H9 (cell line): ENCODE measurements around the gene HTD2. TPM values are rescaled to one million over a fixed set of nuclear protein-coding genes. Genes with fewer than 3 reads are reported as not detected.

Experiments
- DNase-seq: peaks from one replicate; pipeline ENCODE4 v3.0.0-alpha.2; 2017
- H2AFZ ChIP-seq: one replicate; pipeline ENCODE4 v1.6.1; 2013; ENCODE audit warnings: mild to moderate bottlenecking, low read length, control low read depth, moderate library complexity
- H2AK5ac ChIP-seq: 2 replicates; pipeline ENCODE4 v1.6.1; 2013; ENCODE audit warnings: low read length, control low read depth, mixed read lengths; ENCODE audit not compliant: insufficient read length
- H2BK120ac ChIP-seq: one replicate; pipeline ENCODE4 v1.6.1; 2013; ENCODE audit warnings: low read depth, mild to moderate bottlenecking, low read length, control low read depth, inconsistent platforms; ENCODE audit not compliant: poor library complexity, severe bottlenecking
- H2BK12ac ChIP-seq: 2 replicates; pipeline ENCODE4 v1.6.1; 2013; ENCODE audit warnings: low read length, control low read depth, mixed read lengths, low read depth; ENCODE audit not compliant: insufficient read length
- H2BK15ac ChIP-seq: 2 replicates; pipeline ENCODE4 v1.6.1; 2013; ENCODE audit warnings: low read depth, low read length, control low read depth
- H2BK20ac ChIP-seq: one replicate; pipeline ENCODE4 v1.6.1; 2013; ENCODE audit warnings: low read depth, mild to moderate bottlenecking, low read length, control low read depth, inconsistent platforms; ENCODE audit not compliant: poor library complexity, severe bottlenecking
- H2BK5ac ChIP-seq: 2 replicates; pipeline ENCODE4 v1.6.1; 2013; ENCODE audit warnings: low read length, control low read depth, mixed read lengths; ENCODE audit not compliant: insufficient read length
- H3K14ac ChIP-seq: 2 replicates; pipeline ENCODE4 v1.6.1; 2013; ENCODE audit warnings: low read length, control low read depth; ENCODE audit not compliant: insufficient read depth
- H3K18ac ChIP-seq: 2 replicates; pipeline ENCODE4 v1.6.1; 2013; ENCODE audit warnings: low read depth, mild to moderate bottlenecking, mixed read lengths, low read length, control low read depth; ENCODE audit not compliant: insufficient read length
- H3K23ac ChIP-seq: 2 replicates; pipeline ENCODE4 v1.6.1; 2013; ENCODE audit warnings: low read length, control low read depth, mixed read lengths, low read depth; ENCODE audit not compliant: insufficient read length
- H3K23me2 ChIP-seq: 2 replicates; pipeline ENCODE4 v1.6.1; 2013; ENCODE audit warnings: low read depth, mild to moderate bottlenecking, mixed read lengths, low read length, control low read depth; ENCODE audit not compliant: insufficient read length, poor library complexity, severe bottlenecking
- H3K27ac ChIP-seq: 2 replicates; pipeline ENCODE4 v1.5.1; 2013; ENCODE audit warnings: low read length, control low read depth, mixed read lengths, low read depth; ENCODE audit not compliant: insufficient read length
- H3K27me3 ChIP-seq: 2 replicates; pipeline ENCODE4 v1.6.1; 2013; ENCODE audit warnings: low read length, control low read depth, inconsistent platforms; ENCODE audit not compliant: insufficient read depth
- H3K4ac ChIP-seq: 2 replicates; pipeline ENCODE4 v1.6.1; 2013; ENCODE audit warnings: low read depth, mild to moderate bottlenecking, control low read depth, inconsistent platforms, low read length, moderate library complexity
- H3K4me1 ChIP-seq: 2 replicates; pipeline ENCODE4 v1.6.1; 2013; ENCODE audit warnings: low read length, control low read depth, inconsistent platforms; ENCODE audit not compliant: insufficient read depth
- H3K4me2 ChIP-seq: 2 replicates; pipeline ENCODE4 v1.6.1; 2013; ENCODE audit warnings: low read length, control low read depth, mixed read lengths; ENCODE audit not compliant: insufficient read length, insufficient read depth
- H3K56ac ChIP-seq: 2 replicates; pipeline ENCODE4 v1.6.1; 2013; ENCODE audit warnings: low read depth, mild to moderate bottlenecking, mixed read lengths, low read length, control low read depth; ENCODE audit not compliant: insufficient read length
- H3K79me1 ChIP-seq: 2 replicates; pipeline ENCODE4 v1.6.1; 2013; ENCODE audit warnings: low read depth, mild to moderate bottlenecking, moderate library complexity, low read length, control low read depth, inconsistent platforms; ENCODE audit not compliant: insufficient read depth, poor library complexity, severe bottlenecking
- H3K79me2 ChIP-seq: 2 replicates; pipeline ENCODE4 v1.6.1; 2013; ENCODE audit warnings: low read length, control low read depth, inconsistent platforms; ENCODE audit not compliant: insufficient read depth
- H3K9ac ChIP-seq: 2 replicates; pipeline ENCODE4 v1.6.1; 2013; ENCODE audit warnings: low read length, control low read depth, mixed read lengths; ENCODE audit not compliant: insufficient read length; ENCODE audit errors: extremely low read depth
- H3K9me3 ChIP-seq: one replicate; pipeline ENCODE4 v1.6.1; 2013; ENCODE audit warnings: low read depth, low read length, inconsistent platforms; ENCODE audit not compliant: control insufficient read depth
- H3T11ph ChIP-seq: one replicate; pipeline ENCODE4 v1.6.1; 2013; ENCODE audit warnings: mild to moderate bottlenecking, low read length, control low read depth, inconsistent platforms
- H4K20me1 ChIP-seq: one replicate; pipeline ENCODE4 v1.6.1; 2013; ENCODE audit not compliant: control insufficient read depth, insufficient read length, insufficient read depth
- H4K5ac ChIP-seq: 2 replicates; pipeline ENCODE4 v1.6.1; 2013; ENCODE audit warnings: low read depth, mild to moderate bottlenecking, mixed read lengths, low read length, control low read depth; ENCODE audit not compliant: insufficient read length
- H4K8ac ChIP-seq: replicated peaks from 2 replicates; pipeline ENCODE4 v1.6.1; 2013; ENCODE audit warnings: low read length, control low read depth, mixed read lengths, low read depth; ENCODE audit not compliant: insufficient read length
- H4K91ac ChIP-seq: 2 replicates; pipeline ENCODE4 v1.6.1; 2013; ENCODE audit warnings: low read depth, mild to moderate bottlenecking, moderate library complexity, mixed read lengths, low read length, control low read depth; ENCODE audit not compliant: insufficient read length
- H3K27ac Mint-ChIP-seq, 3 experiments: 2 replicates in 2 of 3; 3 replicates in 1 of 3; pipeline ENCODE4 v1.8.0; 2020 to 2021; ENCODE audit warnings: mixed read lengths in 3 of 3, mild to moderate bottlenecking in 1 of 3, moderate library complexity in 1 of 3
- H3K27me3 Mint-ChIP-seq: 2 replicates; pipeline ENCODE4 v1.8.0; 2021; ENCODE audit warnings: low read depth, mild to moderate bottlenecking, moderate library complexity, mixed read lengths
- H3K36me3 Mint-ChIP-seq, 3 experiments: 2 replicates in 2 of 3; 3 replicates in 1 of 3; pipeline ENCODE4 v1.8.0; 2020 to 2021; ENCODE audit warnings: low read depth in 3 of 3, mixed read lengths in 3 of 3; ENCODE audit not compliant: insufficient read depth in 1 of 3
- H3K4me1 Mint-ChIP-seq, 2 experiments: 2 replicates each; pipeline ENCODE4 v1.8.0; 2020; ENCODE audit warnings: mixed read lengths in 2 of 2
- H3K4me3 Mint-ChIP-seq, 2 experiments: 2 replicates in 1 of 2; 3 replicates in 1 of 2; pipeline ENCODE4 v1.8.0; 2020 to 2021; ENCODE audit warnings: mild to moderate bottlenecking in 2 of 2, mixed read lengths in 2 of 2, moderate library complexity in 1 of 2
- H3K9me3 Mint-ChIP-seq, 2 experiments: 2 replicates in 1 of 2; 3 replicates in 1 of 2; pipeline ENCODE4 v1.8.0; 2020; ENCODE audit warnings: mild to moderate bottlenecking in 2 of 2, mixed read lengths in 2 of 2, moderate library complexity in 1 of 2
- WGBS: extraction: QIAGEN DNeasy Blood & Tissue Kit; methylation state at CpG from one replicate; pipeline ENCODE4 v1.1.7; 2013; ENCODE audit warnings: missing lambda C conversion rate, low lambda C conversion rate, mixed read lengths; ENCODE audit not compliant: insufficient read length; ENCODE audit errors: extremely low coverage; 5-methylcytosine and 5-hydroxymethylcytosine counted together
- total RNA-seq: library from RNA; stranded (reverse); gene quantifications from 2 replicates; pipeline ENCODE4 v1.2.1, GENCODE V29; 2021
- TF ChIP-seq, protein P1 (sequence below): fragments of 200-600 bp; sonication (generic); conservative IDR thresholded peaks from 3 replicates; pipeline ENCODE4 v1.8.0; 2021; ENCODE audit warnings: antibody characterized with exemption, mild to moderate bottlenecking

HTD2 gene
- total RNA-seq, 1 experiment from 2014 or later: 13.4 TPM

- H3K79me1 ChIP-seq: no peaks in the 10 kb centered on the region
- H4K20me1 ChIP-seq: no peaks in the 10 kb centered on the region
- no peaks in the 10 kb centered on the region; the same call in 1 of the 2 replicates for H3K27me3 Mint-ChIP-seq
- no peak overlapping the region for H2AK5ac ChIP-seq
- H3K56ac ChIP-seq: no peak overlapping the region
- no peak overlapping the region for H2BK120ac ChIP-seq
- H3K9me3 Mint-ChIP-seq: peaks cover 0 to 3% of the 10 kb centered on the region in 2 experiments; a peak in 2 of 5 replicates
- no peak overlapping the region for H2BK20ac ChIP-seq
- TF ChIP-seq, protein P1, sequence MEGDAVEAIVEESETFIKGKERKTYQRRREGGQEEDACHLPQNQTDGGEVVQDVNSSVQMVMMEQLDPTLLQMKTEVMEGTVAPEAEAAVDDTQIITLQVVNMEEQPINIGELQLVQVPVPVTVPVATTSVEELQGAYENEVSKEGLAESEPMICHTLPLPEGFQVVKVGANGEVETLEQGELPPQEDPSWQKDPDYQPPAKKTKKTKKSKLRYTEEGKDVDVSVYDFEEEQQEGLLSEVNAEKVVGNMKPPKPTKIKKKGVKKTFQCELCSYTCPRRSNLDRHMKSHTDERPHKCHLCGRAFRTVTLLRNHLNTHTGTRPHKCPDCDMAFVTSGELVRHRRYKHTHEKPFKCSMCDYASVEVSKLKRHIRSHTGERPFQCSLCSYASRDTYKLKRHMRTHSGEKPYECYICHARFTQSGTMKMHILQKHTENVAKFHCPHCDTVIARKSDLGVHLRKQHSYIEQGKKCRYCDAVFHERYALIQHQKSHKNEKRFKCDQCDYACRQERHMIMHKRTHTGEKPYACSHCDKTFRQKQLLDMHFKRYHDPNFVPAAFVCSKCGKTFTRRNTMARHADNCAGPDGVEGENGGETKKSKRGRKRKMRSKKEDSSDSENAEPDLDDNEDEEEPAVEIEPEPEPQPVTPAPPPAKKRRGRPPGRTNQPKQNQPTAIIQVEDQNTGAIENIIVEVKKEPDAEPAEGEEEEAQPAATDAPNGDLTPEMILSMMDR: no peak
- no peak overlapping the region for H2AFZ ChIP-seq
- H3K4me1 ChIP-seq: no peaks in the 10 kb centered on the region
- no peak overlapping the region for H3K4ac ChIP-seq
- no peak overlapping the region for H3T11ph ChIP-seq
- no peaks in the 10 kb centered on the region for H3K79me2 ChIP-seq
- H3K18ac ChIP-seq: no peak overlapping the region
- H3K14ac ChIP-seq: no peak overlapping the region
- no peaks in the 10 kb centered on the region for H3K9me3 ChIP-seq
- no peak overlapping the region for H2BK12ac ChIP-seq
- no peak overlapping the region for H3K23ac ChIP-seq
- H3K36me3 Mint-ChIP-seq: peaks cover 2 to 7% (median 3%) of the 10 kb centered on the region in 3 experiments; a peak in 3 of 7 replicates
- WGBS: no CpG with 5 or more reads among the region's 7 CpGs
- H3K23me2 ChIP-seq: no peaks in the 10 kb centered on the region
- no peak overlapping the region for H3K27ac Mint-ChIP-seq
- H4K91ac ChIP-seq: no peak overlapping the region
- no peak overlapping the region for H4K5ac ChIP-seq
- DNase-seq: no peak
- no peak overlapping the region for H2BK5ac ChIP-seq
- H4K8ac ChIP-seq: no peak overlapping the region
- H3K9ac ChIP-seq: no peak overlapping the region
- H3K4me2 ChIP-seq: no peak overlapping the region
- no peak overlapping the region for H3K4me3 Mint-ChIP-seq
- no peak overlapping the region for H3K27ac ChIP-seq
- no peaks in the 10 kb centered on the region for H3K27me3 ChIP-seq
- H2BK15ac ChIP-seq: no peak overlapping the region
- H3K4me1 Mint-ChIP-seq: no peaks in the 10 kb centered on the region
These were observed 34.3 kb upstream of the HTD2 start for GRCh38 chr3:58271901-58272501.
